ENCODE measurements around the gene PCDHA6.
"Not testable (repeated sequence)": the region's sequence is repeated elsewhere in the genome, so short reads cannot be mapped to it uniquely, and the experiment has no call there.

The PCDHA6 gene

DNA sequence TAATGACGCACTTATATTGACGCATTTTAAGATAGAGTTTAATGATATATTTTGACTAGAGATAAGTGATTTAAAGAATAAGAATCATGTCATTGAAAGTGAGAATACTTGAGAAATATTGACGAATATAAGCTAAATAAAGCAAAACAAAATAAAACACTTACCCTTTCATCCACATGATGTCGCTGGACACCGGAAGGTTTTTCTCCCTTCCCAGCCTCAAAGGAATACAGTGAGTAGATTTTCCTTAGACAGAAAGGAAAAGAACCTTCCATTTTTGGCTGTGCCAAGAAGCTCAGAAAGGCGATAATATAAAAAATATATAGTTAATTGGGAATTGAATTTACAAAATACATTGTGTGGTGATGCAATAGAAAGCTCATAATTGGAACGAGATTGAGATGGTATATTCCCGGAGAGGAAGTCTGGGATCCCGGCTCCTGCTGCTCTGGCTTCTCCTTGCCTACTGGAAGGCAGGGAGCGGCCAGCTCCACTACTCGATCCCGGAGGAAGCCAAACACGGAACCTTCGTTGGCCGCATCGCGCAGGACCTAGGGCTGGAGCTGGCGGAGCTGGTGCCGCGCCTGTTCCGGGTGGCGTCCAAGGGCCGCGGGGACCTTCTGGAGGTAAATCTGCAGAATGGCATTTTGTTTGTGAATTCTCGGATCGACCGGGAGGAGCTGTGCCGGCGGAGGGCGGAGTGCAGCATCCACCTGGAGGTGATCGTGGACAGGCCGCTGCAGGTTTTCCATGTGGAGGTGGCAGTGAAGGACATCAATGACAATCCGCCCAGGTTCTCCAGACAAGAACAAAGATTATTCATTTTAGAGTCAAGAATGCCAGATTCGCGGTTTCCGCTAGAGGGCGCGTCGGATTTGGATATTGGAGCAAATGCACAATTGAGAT, 6.1 kb upstream of the PCDHA6 start, which contains the start of gene PCDHA5:
Gene PCDHA5 (plus strand): TSS at position 239 of the 906 bp plus-strand sequence.
- H3K9me3 ChIP-seq (ENCODE audit: control insufficient read depth in 5 of 5, low read length in 5 of 5): peaks cover 5 to 19% (median 15%) of the 10 kb centered on the region in 5 donors
- H3K36me3 ChIP-seq (ENCODE audit: control insufficient read depth in 5 of 5, insufficient read depth in 5 of 5, low read length in 5 of 5): no peaks in the 10 kb centered on the region
- no peak within 1 kb of the TSS for H3K27ac ChIP-seq (ENCODE audit: low read depth, low read length)
- H3K9ac ChIP-seq (ENCODE audit: low read length in 5 of 5): no peak within 1 kb of the TSS
- peaks cover 0 to 10% (median 0%) of the 10 kb centered on the region in 5 donors for H3K27me3 ChIP-seq (ENCODE audit: control insufficient read depth in 5 of 5, insufficient read depth in 4 of 5, low read length in 5 of 5)
- no peaks in the 10 kb centered on the region for H3K4me1 ChIP-seq (ENCODE audit: control insufficient read depth in 5 of 5, insufficient read depth in 5 of 5, low read length in 5 of 5)
- H3K4me3 ChIP-seq (ENCODE audit: low read depth in 1 of 5, low read length in 5 of 5): peak within 1 kb of the TSS in 3 of 5 donors; percentile 22 to 45 (median 29)

- H3K27ac ChIP-seq (ENCODE audit: low read depth, low read length): no peak overlapping the region
- H3K9me3 ChIP-seq (ENCODE audit: control insufficient read depth in 5 of 5, low read length in 5 of 5): peaks cover 5 to 15% (median 12%) of the 10 kb centered on the region in 5 donors
- no peaks in the 10 kb centered on the region for H3K36me3 ChIP-seq (ENCODE audit: control insufficient read depth in 5 of 5, insufficient read depth in 5 of 5, low read length in 5 of 5)
- H3K4me3 ChIP-seq (ENCODE audit: low read depth in 1 of 5, low read length in 5 of 5): peak overlapping the region in 1 of 5 donors; percentile 45
- no peaks in the 10 kb centered on the region for H3K4me1 ChIP-seq (ENCODE audit: control insufficient read depth in 5 of 5, insufficient read depth in 5 of 5, low read length in 5 of 5)
- peaks cover 0 to 10% (median 0%) of the 10 kb centered on the region in 5 donors for H3K27me3 ChIP-seq (ENCODE audit: control insufficient read depth in 5 of 5, insufficient read depth in 4 of 5, low read length in 5 of 5)
- no peak overlapping the region for H3K9ac ChIP-seq (ENCODE audit: low read length in 5 of 5)
Observed at GRCh38 chr5:140822281-140822629, 5.5 kb upstream of the PCDHA6 start.

GRCh38 chr5:140822969-140823368, 4.8 kb upstream of the PCDHA6 start:
- H3K9ac ChIP-seq (ENCODE audit: low read length in 5 of 5); H3K4me1 ChIP-seq (ENCODE audit: control insufficient read depth in 5 of 5, insufficient read depth in 5 of 5, low read length in 5 of 5); H3K4me3 ChIP-seq (ENCODE audit: low read depth in 1 of 5, low read length in 5 of 5); H3K27ac ChIP-seq (ENCODE audit: low read depth, low read length); H3K36me3 ChIP-seq (ENCODE audit: control insufficient read depth in 5 of 5, insufficient read depth in 5 of 5, low read length in 5 of 5): not testable (repeated sequence)
- H3K27me3 ChIP-seq (ENCODE audit: control insufficient read depth in 5 of 5, insufficient read depth in 4 of 5, low read length in 5 of 5): peaks cover 0 to 10% (median 0%) of the 10 kb centered on the region in 5 donors
- peaks cover 1 to 19% (median 12%) of the 10 kb centered on the region in 5 donors for H3K9me3 ChIP-seq (ENCODE audit: control insufficient read depth in 5 of 5, low read length in 5 of 5)

DNA sequence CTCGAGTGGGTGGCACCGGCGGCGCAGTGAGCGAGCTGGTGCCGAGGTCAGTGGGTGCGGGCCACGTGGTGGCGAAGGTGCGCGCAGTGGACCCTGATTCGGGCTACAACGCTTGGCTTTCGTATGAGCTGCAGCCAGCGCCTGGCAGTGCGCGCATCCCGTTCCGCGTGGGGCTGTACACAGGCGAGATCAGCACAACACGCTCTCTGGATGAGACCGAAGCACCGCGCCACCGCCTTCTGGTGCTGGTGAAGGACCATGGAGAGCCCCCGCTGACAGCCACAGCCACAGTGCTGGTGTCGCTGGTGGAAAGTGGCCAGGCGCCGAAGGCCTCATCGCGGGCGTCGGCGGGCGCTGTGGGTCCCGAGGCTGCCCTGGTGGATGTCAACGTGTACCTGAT, 4.3 kb upstream of the PCDHA6 start:
- Histone ChIP-seq H3K36me3 (ENCODE audit: control insufficient read depth in 5 of 5, insufficient read depth in 5 of 5, low read length in 5 of 5) (no peaks in the 10 kb centered on the region), H3K4me1 (ENCODE audit: control insufficient read depth in 5 of 5, insufficient read depth in 5 of 5, low read length in 5 of 5) (no peaks in the 10 kb centered on the region), H3K4me3 (ENCODE audit: low read depth in 1 of 5, low read length in 5 of 5) (no peak overlapping the region), H3K27ac (ENCODE audit: low read depth, low read length) (no peak overlapping the region), H3K27me3 (ENCODE audit: control insufficient read depth in 5 of 5, insufficient read depth in 4 of 5, low read length in 5 of 5) (peaks cover 0 to 10% (median 0%) of the 10 kb centered on the region in 5 donors), H3K9me3 (ENCODE audit: control insufficient read depth in 5 of 5, low read length in 5 of 5) (peaks cover 0 to 22% (median 14%) of the 10 kb centered on the region in 5 donors), H3K9ac (ENCODE audit: low read length in 5 of 5) (no peak overlapping the region)

DNA sequence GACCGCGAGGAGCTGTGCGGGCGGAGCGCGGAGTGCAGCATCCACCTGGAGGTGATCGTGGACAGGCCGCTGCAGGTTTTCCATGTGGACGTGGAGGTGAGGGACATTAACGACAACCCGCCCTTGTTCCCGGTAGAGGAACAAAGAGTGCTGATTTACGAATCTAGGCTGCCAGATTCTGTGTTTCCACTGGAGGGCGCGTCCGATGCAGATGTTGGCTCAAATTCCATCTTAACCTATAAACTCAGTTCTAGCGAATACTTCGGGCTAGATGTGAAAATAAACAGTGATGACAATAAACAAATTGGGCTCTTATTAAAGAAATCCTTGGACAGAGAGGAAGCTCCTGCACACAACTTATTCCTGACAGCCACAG, 590 bp downstream of the PCDHA6 start:
- Histone ChIP-seq H3K4me3 (ENCODE audit: low read depth in 1 of 5, low read length in 5 of 5) (peak overlapping the region in 3 of 5 donors; percentile 5 to 48 (median 34)), H3K4me1 (ENCODE audit: control insufficient read depth in 5 of 5, insufficient read depth in 5 of 5, low read length in 5 of 5) (no peaks in the 10 kb centered on the region), H3K27me3 (ENCODE audit: control insufficient read depth in 5 of 5, insufficient read depth in 4 of 5, low read length in 5 of 5) (peaks cover 0 to 20% (median 3%) of the 10 kb centered on the region in 5 donors), H3K27ac (ENCODE audit: low read depth, low read length) (no peak overlapping the region), H3K36me3 (ENCODE audit: control insufficient read depth in 5 of 5, insufficient read depth in 5 of 5, low read length in 5 of 5) (no peaks in the 10 kb centered on the region), H3K9ac (ENCODE audit: low read length in 5 of 5) (no peak overlapping the region), H3K9me3 (ENCODE audit: control insufficient read depth in 5 of 5, low read length in 5 of 5) (peaks cover 2 to 29% (median 19%) of the 10 kb centered on the region in 5 donors)

DNA sequence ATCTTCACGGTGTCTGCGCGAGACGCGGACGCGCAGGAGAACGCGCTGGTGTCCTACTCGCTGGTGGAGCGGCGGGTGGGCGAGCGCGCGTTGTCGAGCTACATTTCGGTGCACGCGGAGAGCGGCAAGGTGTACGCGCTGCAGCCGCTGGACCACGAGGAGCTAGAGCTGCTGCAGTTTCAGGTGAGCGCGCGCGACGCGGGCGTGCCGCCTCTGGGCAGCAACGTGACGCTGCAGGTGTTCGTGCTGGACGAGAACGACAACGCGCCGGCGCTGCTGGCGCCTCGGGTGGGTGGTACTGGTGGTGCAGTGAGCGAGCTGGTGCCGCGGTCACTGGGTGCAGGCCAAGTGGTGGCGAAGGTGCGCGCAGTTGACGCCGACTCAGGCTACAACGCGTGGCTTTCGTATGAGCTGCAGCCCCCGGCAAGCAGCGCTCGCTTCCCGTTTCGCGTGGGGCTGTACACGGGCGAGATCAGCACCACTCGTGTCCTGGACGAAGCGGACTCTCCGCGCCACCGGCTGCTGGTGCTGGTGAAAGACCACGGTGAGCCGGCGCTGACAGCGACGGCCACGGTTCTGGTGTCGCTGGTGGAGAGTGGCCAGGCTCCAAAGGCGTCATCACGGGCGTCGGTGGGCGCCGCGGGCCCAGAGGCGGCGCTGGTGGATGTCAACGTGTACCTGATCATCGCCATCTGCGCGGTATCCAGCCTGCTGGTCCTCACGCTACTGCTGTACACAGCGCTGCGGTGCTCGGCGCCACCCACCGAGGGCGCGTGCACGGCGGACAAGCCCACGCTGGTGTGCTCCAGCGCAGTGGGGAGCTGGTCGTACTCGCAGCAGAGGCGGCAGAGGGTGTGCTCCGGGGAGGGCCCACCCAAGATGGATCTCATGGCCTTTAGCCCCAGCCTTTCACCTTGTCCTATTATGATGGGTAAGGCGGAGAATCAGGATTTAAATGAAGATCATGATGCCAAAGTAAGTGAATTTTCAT, 2.0 kb downstream of the PCDHA6 start:
- H3K4me3 ChIP-seq (ENCODE audit: low read depth in 1 of 5, low read length in 5 of 5): peak overlapping the region in 1 of 5 donors; percentile 22
- not testable (repeated sequence) for H3K27ac ChIP-seq (ENCODE audit: low read depth, low read length); H3K9ac ChIP-seq (ENCODE audit: low read length in 5 of 5); H3K4me1 ChIP-seq (ENCODE audit: control insufficient read depth in 5 of 5, insufficient read depth in 5 of 5, low read length in 5 of 5); H3K36me3 ChIP-seq (ENCODE audit: control insufficient read depth in 5 of 5, insufficient read depth in 5 of 5, low read length in 5 of 5)
- peaks cover 0 to 14% (median 2%) of the 10 kb centered on the region in 5 donors for H3K27me3 ChIP-seq (ENCODE audit: control insufficient read depth in 5 of 5, insufficient read depth in 4 of 5, low read length in 5 of 5)
- peaks cover 2 to 26% (median 14%) of the 10 kb centered on the region in 5 donors for H3K9me3 ChIP-seq (ENCODE audit: control insufficient read depth in 5 of 5, low read length in 5 of 5)

- H3K9me3 ChIP-seq (ENCODE audit: control insufficient read depth in 5 of 5, low read length in 5 of 5): peaks cover 2 to 28% (median 23%) of the 10 kb centered on the region in 5 donors
- no peaks in the 10 kb centered on the region for H3K36me3 ChIP-seq (ENCODE audit: control insufficient read depth in 5 of 5, insufficient read depth in 5 of 5, low read length in 5 of 5)
- H3K27me3 ChIP-seq (ENCODE audit: control insufficient read depth in 5 of 5, insufficient read depth in 4 of 5, low read length in 5 of 5): peaks cover 2 to 25% (median 7%) of the 10 kb centered on the region in 5 donors
- H3K27ac ChIP-seq (ENCODE audit: low read depth, low read length): no peak within 1 kb of the TSS
- H3K4me1 ChIP-seq (ENCODE audit: control insufficient read depth in 5 of 5, insufficient read depth in 5 of 5, low read length in 5 of 5): no peaks in the 10 kb centered on the region
- H3K9ac ChIP-seq (ENCODE audit: low read length in 5 of 5): no peak within 1 kb of the TSS
- peak within 1 kb of the TSS; percentile 4 to 54 (median 34) for H3K4me3 ChIP-seq (ENCODE audit: low read depth in 1 of 5, low read length in 5 of 5)
Observed at GRCh38 chr5:140833993-140834392, 6.2 kb downstream of the PCDHA6 start, which contains the start of gene PCDHA7. Gene PCDHA7, plus strand, starts transcription at chr5:140834269. Its CDS starts 115 bp downstream, at chr5:140834384.

DNA sequence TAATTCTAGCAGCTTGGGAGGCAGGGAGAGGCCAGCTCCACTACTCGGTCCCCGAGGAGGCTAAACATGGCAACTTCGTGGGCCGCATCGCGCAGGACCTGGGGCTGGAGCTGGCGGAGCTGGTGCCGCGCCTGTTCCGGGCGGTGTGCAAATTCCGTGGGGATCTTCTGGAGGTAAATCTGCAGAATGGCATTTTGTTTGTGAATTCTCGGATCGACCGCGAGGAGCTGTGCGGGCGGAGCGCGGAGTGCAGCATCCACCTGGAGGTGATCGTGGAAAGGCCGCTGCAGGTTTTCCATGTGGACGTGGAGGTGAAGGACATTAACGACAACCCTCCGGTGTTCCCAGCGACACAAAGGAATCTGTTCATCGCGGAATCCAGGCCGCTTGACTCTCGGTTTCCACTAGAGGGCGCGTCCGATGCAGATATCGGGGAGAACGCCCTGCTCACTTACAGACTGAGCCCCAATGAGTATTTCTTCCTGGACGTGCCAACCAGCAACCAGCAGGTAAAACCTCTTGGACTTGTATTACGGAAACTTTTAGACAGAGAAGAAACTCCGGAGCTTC, 6.8 kb downstream of the PCDHA6 start:
- peaks cover 2 to 25% (median 22%) of the 10 kb centered on the region in 5 donors for H3K9me3 ChIP-seq (ENCODE audit: control insufficient read depth in 5 of 5, low read length in 5 of 5)
- H3K4me3 ChIP-seq (ENCODE audit: low read depth in 1 of 5, low read length in 5 of 5): peak overlapping the region; percentile 4 to 54 (median 34)
- H3K27ac ChIP-seq (ENCODE audit: low read depth, low read length); H3K9ac ChIP-seq (ENCODE audit: low read length in 5 of 5); H3K36me3 ChIP-seq (ENCODE audit: control insufficient read depth in 5 of 5, insufficient read depth in 5 of 5, low read length in 5 of 5); H3K4me1 ChIP-seq (ENCODE audit: control insufficient read depth in 5 of 5, insufficient read depth in 5 of 5, low read length in 5 of 5): not testable (repeated sequence)
- peaks cover 2 to 23% (median 7%) of the 10 kb centered on the region in 5 donors for H3K27me3 ChIP-seq (ENCODE audit: control insufficient read depth in 5 of 5, insufficient read depth in 4 of 5, low read length in 5 of 5)

GRCh38 chr5:140835622-140836510, 8.1 kb downstream of the PCDHA6 start:
- H3K4me1 ChIP-seq (ENCODE audit: control insufficient read depth in 5 of 5, insufficient read depth in 5 of 5, low read length in 5 of 5): no peaks in the 10 kb centered on the region
- no peak overlapping the region for H3K9ac ChIP-seq (ENCODE audit: low read length in 5 of 5)
- H3K27ac ChIP-seq (ENCODE audit: low read depth, low read length): no peak overlapping the region
- H3K9me3 ChIP-seq (ENCODE audit: control insufficient read depth in 5 of 5, low read length in 5 of 5): peaks cover 5 to 18% (median 14%) of the 10 kb centered on the region in 5 donors
- H3K36me3 ChIP-seq (ENCODE audit: control insufficient read depth in 5 of 5, insufficient read depth in 5 of 5, low read length in 5 of 5): no peaks in the 10 kb centered on the region
- peaks cover 2 to 19% (median 7%) of the 10 kb centered on the region in 5 donors for H3K27me3 ChIP-seq (ENCODE audit: control insufficient read depth in 5 of 5, insufficient read depth in 4 of 5, low read length in 5 of 5)
- peak overlapping the region in 1 of 5 donors; percentile 34 for H3K4me3 ChIP-seq (ENCODE audit: low read depth in 1 of 5, low read length in 5 of 5)
